Measurements from ENCODE around the gene MGME1.

MGME1 gene

GRCh38 chr20:17944854-17945474 is 23.9 kb upstream of the MGME1 start:
- no peak overlapping the region for H3K4me2 ChIP-seq (ENCODE audit: low read length)
- H3K9me3 ChIP-seq (ENCODE audit: control insufficient read depth, low read length) = no peaks in the 10 kb centered on the region
- no peaks in the 10 kb centered on the region for H3K27me3 ChIP-seq (ENCODE audit: control insufficient read depth, insufficient read depth, low read length)
- H3K9ac ChIP-seq = no peak overlapping the region
- no peaks in the 10 kb centered on the region for H3K36me3 ChIP-seq (ENCODE audit: control insufficient read depth, insufficient read depth, low read length)
- no peaks in the 10 kb centered on the region for H3K4me1 ChIP-seq
- no peak overlapping the region for H3K4me3 ChIP-seq (ENCODE audit: low read depth, low read length)
- no peak overlapping the region for H3K27ac ChIP-seq
- TF ChIP-seq, protein P1, sequence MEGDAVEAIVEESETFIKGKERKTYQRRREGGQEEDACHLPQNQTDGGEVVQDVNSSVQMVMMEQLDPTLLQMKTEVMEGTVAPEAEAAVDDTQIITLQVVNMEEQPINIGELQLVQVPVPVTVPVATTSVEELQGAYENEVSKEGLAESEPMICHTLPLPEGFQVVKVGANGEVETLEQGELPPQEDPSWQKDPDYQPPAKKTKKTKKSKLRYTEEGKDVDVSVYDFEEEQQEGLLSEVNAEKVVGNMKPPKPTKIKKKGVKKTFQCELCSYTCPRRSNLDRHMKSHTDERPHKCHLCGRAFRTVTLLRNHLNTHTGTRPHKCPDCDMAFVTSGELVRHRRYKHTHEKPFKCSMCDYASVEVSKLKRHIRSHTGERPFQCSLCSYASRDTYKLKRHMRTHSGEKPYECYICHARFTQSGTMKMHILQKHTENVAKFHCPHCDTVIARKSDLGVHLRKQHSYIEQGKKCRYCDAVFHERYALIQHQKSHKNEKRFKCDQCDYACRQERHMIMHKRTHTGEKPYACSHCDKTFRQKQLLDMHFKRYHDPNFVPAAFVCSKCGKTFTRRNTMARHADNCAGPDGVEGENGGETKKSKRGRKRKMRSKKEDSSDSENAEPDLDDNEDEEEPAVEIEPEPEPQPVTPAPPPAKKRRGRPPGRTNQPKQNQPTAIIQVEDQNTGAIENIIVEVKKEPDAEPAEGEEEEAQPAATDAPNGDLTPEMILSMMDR (IDR thresholded peaks at IDR 0.05) = no peak
- no peaks in the 10 kb centered on the region for H3K79me2 ChIP-seq
- H2AFZ ChIP-seq = no peak overlapping the region

DNA sequence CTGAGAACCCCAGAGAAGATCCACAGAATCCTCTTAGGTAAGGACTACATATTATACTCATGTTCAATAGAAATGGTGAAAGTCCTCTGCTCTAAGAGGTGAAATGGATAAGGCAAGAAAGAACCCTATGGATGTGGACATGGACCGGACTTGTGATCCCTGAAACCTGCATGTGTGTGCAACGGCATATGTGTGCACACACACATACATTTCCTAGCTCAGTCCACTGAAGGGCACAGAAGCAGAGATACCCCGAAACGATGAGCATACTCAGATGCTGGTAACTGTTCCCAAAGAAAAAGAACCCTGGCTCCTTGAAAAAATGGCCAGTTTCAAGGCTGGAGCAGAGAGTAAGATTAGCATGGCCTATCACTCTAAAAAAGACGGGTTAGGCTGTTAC is 22.8 kb upstream of the MGME1 start:
- no peaks in the 10 kb centered on the region for H3K79me2 ChIP-seq
- no peak overlapping the region for H3K4me2 ChIP-seq (ENCODE audit: low read length)
- no peaks in the 10 kb centered on the region for H3K9me3 ChIP-seq (ENCODE audit: control insufficient read depth, low read length)
- H3K4me3 ChIP-seq (ENCODE audit: low read depth, low read length) = no peak overlapping the region
- TF ChIP-seq, protein P1 (IDR thresholded peaks at IDR 0.05) = no peak
- no peaks in the 10 kb centered on the region for H3K4me1 ChIP-seq
- no peak overlapping the region for H2AFZ ChIP-seq
- no peaks in the 10 kb centered on the region for H3K27me3 ChIP-seq (ENCODE audit: control insufficient read depth, insufficient read depth, low read length)
- no peak overlapping the region for H3K9ac ChIP-seq
- no peak overlapping the region for H3K27ac ChIP-seq
- H3K36me3 ChIP-seq (ENCODE audit: control insufficient read depth, insufficient read depth, low read length) = no peaks in the 10 kb centered on the region

GRCh38 chr20:17946572-17947473 is 22.0 kb upstream of the MGME1 start:
- no peaks in the 10 kb centered on the region for H3K27me3 ChIP-seq (ENCODE audit: control insufficient read depth, insufficient read depth, low read length)
- H2AFZ ChIP-seq = no peak overlapping the region
- no peak overlapping the region for H3K9ac ChIP-seq
- H3K4me1 ChIP-seq = no peaks in the 10 kb centered on the region
- H3K4me2 ChIP-seq (ENCODE audit: low read length) = no peak overlapping the region
- TF ChIP-seq, protein P1 (IDR thresholded peaks at IDR 0.05) = no peak
- no peak overlapping the region for H3K4me3 ChIP-seq (ENCODE audit: low read depth, low read length)
- no peaks in the 10 kb centered on the region for H3K9me3 ChIP-seq (ENCODE audit: control insufficient read depth, low read length)
- no peaks in the 10 kb centered on the region for H3K36me3 ChIP-seq (ENCODE audit: control insufficient read depth, insufficient read depth, low read length)
- H3K27ac ChIP-seq = no peak overlapping the region
- peaks cover 3% of the 10 kb centered on the region for H3K79me2 ChIP-seq

GRCh38 chr20:17947474-17947815 is 21.4 kb upstream of the MGME1 start:
- Histone ChIP-seq H3K27me3 (ENCODE audit: control insufficient read depth, insufficient read depth, low read length) (no peaks in the 10 kb centered on the region), H3K4me3 (ENCODE audit: low read depth, low read length) (no peak overlapping the region), H2AFZ (no peak overlapping the region), H3K79me2 (peaks cover 3% of the 10 kb centered on the region), H3K4me2 (ENCODE audit: low read length) (no peak overlapping the region), H3K4me1 (no peaks in the 10 kb centered on the region), H3K27ac (no peak overlapping the region), H3K36me3 (ENCODE audit: control insufficient read depth, insufficient read depth, low read length) (no peaks in the 10 kb centered on the region), H3K9me3 (ENCODE audit: control insufficient read depth, low read length) (no peaks in the 10 kb centered on the region), H3K9ac (no peak overlapping the region)
- TF ChIP-seq, protein P1 (IDR thresholded peaks at IDR 0.05) = no peak
